ENCODE data around the gene DKKL1. TPM values are rescaled to one million over a fixed set of nuclear protein-coding genes. Genes with fewer than 3 reads are reported as not detected.

Gene DKKL1
- total and polyA plus RNA-seq, 3 donors from 2014 or later: 145 to 487 (median 190) TPM

- Histone ChIP-seq H3K36me3 (ENCODE audit: low read depth, missing control alignments) (no peaks in the 10 kb centered on the region), H3K27ac (no peak overlapping the region), H3K27me3 (no peaks in the 10 kb centered on the region), H3K4me1 (peaks cover 11% of the 10 kb centered on the region), H3K4me3 (no peak overlapping the region), H3K9me3 (no peaks in the 10 kb centered on the region)
- no peak for TF ChIP-seq CTCF (IDR thresholded peaks at IDR 0.05)
- no peak for TF ChIP-seq POLR2A (IDR thresholded peaks at IDR 0.05)
- no peak for DNase-seq
- intact Hi-C loops (cut with DNase I; ENCODE audit: low total_unique reads): no loop called here
- whole genome bisulfite sequencing, 2 donors: 86 to 89% methylated on average over 9 of the region's 9 CpGs
These were observed 6.5 kb upstream of the DKKL1 start for GRCh38 chr19:49357186-49357585.

DNA sequence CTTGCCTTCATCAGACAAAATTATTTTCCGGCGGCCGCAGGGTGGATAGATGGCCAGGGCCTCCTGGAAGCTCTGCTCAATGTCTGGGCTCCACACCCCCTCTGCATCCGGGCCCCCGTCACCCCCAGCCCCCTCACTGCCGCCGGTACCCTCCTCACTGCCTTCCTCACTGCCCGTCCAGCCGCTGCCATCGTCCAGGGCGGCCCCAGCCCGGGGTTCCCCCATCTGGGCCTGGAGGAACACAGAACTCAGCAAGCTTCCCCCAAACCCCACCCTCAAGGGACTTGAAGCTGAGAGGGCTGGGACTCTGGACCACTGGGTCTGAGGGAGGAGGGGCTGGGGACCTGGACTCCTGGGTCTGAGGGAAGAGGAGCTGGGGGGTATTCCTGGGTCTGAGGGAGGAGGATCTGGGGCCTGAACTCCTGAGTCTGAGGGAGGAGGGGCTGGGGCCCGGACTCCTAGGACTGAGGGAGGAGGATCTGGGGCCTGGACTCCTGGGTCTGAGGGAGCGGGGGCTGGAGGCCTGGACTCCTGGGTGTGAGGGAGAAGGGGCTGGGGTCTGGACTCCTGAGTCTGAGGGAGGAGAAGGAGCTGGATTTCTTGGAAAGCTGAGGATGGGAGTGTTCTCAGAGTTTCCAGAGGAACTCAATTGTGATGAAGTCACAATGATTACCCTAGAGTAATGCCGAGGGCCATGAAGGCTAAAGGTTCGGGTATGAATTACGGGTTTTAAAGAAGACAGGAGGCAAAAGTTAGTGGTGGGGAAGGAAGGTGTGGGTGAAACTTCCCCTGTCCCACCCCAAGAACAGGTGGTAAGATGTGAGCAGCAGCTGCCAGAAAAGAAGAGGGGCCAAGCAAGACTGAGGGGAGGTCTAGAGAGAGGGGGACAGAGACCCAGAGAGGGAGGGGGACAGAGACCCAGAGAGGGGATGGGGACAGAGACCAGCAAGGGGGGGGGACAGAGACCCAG lies 3.5 kb upstream of the DKKL1 start:
- peak overlapping the region in 1 of 2 donors; percentile 79 for H3K27ac ChIP-seq
- intact Hi-C loops (cut with DNase I; ENCODE audit: low total_unique reads): no loop called here
- peaks cover 14% of the 10 kb centered on the region for H3K4me1 ChIP-seq
- H3K4me3 ChIP-seq: no peak overlapping the region
- no peak for DNase-seq
- no peaks in the 10 kb centered on the region for H3K9me3 ChIP-seq
- 81 to 84% methylated on average over 10 to 17 of the region's 17 CpGs for WGBS, 2 donors
- no peaks in the 10 kb centered on the region for H3K36me3 ChIP-seq (ENCODE audit: low read depth, missing control alignments)
- H3K27me3 ChIP-seq: no peaks in the 10 kb centered on the region
- TF ChIP-seq POLR2A (IDR thresholded peaks at IDR 0.05): no peak
- TF ChIP-seq CTCF (IDR thresholded peaks at IDR 0.05): no peak

DNA sequence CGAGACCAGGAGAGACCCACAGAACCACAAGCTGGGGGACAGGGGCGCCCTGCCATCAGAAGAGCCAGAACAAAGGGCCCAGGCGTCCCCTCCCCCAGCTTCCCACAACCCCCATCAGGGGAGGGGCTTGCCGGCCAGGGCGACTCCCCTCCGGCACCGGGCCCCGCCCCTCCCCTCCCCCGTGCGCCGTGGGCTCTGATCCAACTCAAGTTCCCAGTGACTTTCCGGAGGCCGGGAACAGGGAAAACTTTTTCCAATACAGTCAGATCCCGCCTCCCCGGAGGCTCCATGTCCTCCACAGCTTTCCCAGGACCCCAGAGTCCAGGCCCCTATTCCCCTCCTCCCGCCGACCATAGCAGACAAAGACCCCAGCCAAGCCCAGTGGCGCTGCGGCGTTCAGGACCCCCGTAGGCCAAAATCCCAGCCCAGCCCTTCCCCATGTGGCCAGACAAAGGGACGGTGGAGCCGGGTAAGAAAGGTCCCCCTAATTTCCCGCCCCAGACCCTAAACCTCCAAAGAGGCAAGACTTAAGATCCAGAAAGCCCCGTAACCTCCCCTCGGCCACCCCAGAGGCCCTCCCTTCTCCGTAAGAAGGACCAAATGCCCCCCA lies 2.1 kb upstream of the DKKL1 start:
- Histone ChIP-seq H3K36me3 (ENCODE audit: low read depth, missing control alignments) (no peaks in the 10 kb centered on the region), H3K4me1 (peaks cover 14% of the 10 kb centered on the region), H3K9me3 (no peaks in the 10 kb centered on the region), H3K27ac (peak overlapping the region; percentile 79 to 94), H3K27me3 (no peaks in the 10 kb centered on the region), H3K4me3 (peak overlapping the region; percentile 69 to 74)
- no peak for TF ChIP-seq POLR2A (IDR thresholded peaks at IDR 0.05)
- no peak for TF ChIP-seq CTCF (IDR thresholded peaks at IDR 0.05)
- 2 to 3% methylated on average over 13 to 27 of the region's 27 CpGs for WGBS, 2 donors
- intact Hi-C loops (cut with DNase I; ENCODE audit: low total_unique reads): no loop called here
- peak; percentile 71 for DNase-seq

DNA sequence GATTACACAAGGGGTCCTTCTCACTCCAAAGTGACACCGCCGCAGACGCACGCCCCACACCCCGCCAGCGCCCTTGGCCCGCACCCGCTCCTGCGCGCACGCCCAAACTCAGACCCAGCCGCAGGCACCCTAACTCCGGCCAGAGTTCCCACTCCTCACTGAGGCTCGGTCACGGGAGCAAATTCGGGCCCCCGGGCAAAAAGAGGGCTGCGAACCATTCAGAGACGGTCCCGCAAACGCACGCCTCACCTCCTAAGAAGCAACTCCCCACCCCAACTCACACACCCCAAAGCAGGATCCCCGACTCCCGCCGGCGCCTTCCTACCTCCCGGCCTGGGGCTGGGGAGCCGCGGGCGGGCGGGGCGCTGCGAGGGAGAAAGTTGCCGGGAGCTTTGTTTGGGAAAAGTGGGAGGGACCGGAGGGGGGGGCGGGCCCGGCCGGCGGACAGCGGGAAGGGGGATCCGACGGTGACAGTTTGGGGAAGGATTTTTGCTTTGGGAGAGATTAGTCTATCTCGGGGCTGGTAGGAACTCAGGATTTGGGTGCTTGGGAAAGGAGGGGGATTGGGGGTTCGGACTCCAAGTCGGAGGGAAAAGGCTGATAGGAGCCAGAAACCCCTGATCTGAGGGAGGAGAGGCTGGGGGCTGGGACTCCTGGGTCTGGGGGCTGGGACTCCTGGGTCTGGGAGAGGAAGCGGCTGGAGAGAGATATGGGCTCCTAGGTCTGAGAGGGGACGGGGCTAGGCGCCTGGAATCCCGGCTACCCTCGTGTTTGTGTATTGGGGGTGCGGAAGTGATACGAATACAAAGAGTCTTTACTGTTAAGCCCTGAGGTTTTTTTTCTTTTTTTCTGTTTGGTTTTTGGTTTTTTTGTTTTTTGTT lies 1.4 kb upstream of the DKKL1 start, which contains the start of gene TEAD2:
Gene TEAD2 (minus strand): TSS at position 369 of the 881 bp plus-strand sequence. CDS start 2,341 bp downstream, outside the sequence.
- Histone ChIP-seq H3K36me3 (ENCODE audit: low read depth, missing control alignments) (no peaks in the 10 kb centered on the region), H3K9me3 (no peaks in the 10 kb centered on the region), H3K27ac (peak within 1 kb of the TSS; percentile 79 to 94), H3K27me3 (no peaks in the 10 kb centered on the region), H3K4me1 (peaks cover 14% of the 10 kb centered on the region), H3K4me3 (peak within 1 kb of the TSS; percentile 69 to 74)
- intact Hi-C loops (cut with DNase I; ENCODE audit: low total_unique reads): no loop called here
- TF ChIP-seq CTCF (IDR thresholded peaks at IDR 0.05): no peak
- no peak for TF ChIP-seq POLR2A (IDR thresholded peaks at IDR 0.05)
- peak; percentile 68 for DNase-seq
- 0 to 2% methylated on average over 29 to 52 of the region's 52 CpGs for WGBS, 2 donors
